ENCODE data around the gene FZR1. TPM values are rescaled to one million over a fixed set of nuclear protein-coding genes. Genes with fewer than 3 reads are reported as not detected.
"Not testable (repeated sequence)": the region's sequence is repeated elsewhere in the genome, so short reads cannot be mapped to it uniquely, and the experiment has no call there.

Gene FZR1
- total RNA-seq, 1 experiment from 2014 or later = 53.4 TPM

DNA sequence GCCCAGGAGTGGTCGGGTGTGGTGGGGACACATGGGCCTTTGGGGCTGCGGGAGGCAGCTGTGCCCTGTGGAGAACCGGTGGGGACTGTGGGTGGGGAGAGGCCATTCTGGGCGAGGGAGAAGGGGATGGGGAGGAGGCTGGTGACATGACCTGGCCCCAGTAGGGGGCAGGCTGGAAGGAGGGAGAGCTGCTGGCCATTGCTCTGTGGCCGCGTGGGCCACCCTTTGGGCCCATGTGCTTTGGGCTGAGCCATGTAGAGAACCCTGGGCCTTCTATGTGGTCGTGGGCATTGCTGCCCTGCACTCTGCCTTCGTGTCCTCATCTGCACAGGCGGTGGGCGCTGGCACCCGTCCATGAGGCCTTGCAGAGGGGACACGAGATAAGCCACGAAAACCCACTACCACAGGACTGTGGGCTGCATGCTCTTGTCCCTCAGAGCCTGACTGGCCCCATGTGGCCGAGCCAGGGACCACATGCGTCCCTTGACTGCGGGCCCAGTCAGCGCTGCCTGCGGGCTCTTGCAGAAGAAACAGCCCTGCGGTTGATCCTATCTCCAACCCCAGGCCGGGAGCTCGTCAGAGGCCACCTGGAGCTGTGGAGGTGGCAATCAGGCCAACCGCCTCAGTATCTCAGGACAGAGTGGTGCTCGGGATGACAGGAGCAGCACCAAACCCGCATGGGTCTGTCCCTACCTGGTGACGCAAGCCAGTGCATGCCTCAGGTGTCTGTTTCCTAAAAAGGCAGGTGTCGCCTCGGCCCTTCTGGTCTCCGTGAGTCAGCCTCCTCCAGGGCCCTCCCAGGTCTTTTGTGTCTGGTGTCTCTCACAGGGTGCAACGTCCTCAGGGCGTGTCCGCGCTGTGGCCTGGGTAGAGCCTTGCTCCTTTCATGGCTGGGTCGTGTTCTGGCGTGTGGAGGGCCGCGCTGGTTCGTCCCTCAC lies 14.3 kb downstream of the FZR1 start:
- no peak for DNase-seq (ENCODE audit: low read depth in 1 of 2, low spot score in 2 of 2)
- Histone ChIP-seq H3K4me3 (no peak overlapping the region), H3K36me3 (peaks cover 83% of the 10 kb centered on the region), H3K4me1 (replicated peaks) (peaks cover under 1% of the 10 kb centered on the region; the same call in 1 of the 2 replicates), H3K27me3 (replicated peaks) (no peaks in the 10 kb centered on the region), H3K27ac (no peak overlapping the region), H3K9me3 (replicated peaks) (no peaks in the 10 kb centered on the region)

DNA sequence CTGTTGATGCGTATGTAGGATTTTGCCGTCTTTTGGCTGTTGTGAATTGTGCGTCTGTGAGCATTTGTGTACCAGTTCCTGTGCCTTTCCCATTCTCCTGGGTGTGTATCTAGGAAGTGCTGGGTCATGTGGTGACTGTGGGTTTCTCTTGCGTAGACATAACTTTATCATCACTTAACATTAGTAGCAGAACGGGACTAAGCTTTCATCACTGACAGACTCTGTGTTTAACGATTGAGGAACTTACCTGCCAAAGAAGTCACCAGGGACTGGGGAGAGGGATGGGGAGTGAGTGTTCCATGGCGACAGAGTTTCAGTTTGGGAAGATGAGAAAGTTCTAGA lies 15.0 kb downstream of the FZR1 start:
- Histone ChIP-seq H3K4me1 (replicated peaks) (no peaks in the 10 kb centered on the region; the same call in 1 of the 2 replicates), H3K36me3 (peaks cover 89% of the 10 kb centered on the region), H3K27me3 (replicated peaks) (no peaks in the 10 kb centered on the region), H3K27ac (no peak overlapping the region), H3K4me3 (no peak overlapping the region), H3K9me3 (replicated peaks) (no peaks in the 10 kb centered on the region)
- DNase-seq (ENCODE audit: low read depth in 1 of 2, low spot score in 2 of 2) = no peak

DNA sequence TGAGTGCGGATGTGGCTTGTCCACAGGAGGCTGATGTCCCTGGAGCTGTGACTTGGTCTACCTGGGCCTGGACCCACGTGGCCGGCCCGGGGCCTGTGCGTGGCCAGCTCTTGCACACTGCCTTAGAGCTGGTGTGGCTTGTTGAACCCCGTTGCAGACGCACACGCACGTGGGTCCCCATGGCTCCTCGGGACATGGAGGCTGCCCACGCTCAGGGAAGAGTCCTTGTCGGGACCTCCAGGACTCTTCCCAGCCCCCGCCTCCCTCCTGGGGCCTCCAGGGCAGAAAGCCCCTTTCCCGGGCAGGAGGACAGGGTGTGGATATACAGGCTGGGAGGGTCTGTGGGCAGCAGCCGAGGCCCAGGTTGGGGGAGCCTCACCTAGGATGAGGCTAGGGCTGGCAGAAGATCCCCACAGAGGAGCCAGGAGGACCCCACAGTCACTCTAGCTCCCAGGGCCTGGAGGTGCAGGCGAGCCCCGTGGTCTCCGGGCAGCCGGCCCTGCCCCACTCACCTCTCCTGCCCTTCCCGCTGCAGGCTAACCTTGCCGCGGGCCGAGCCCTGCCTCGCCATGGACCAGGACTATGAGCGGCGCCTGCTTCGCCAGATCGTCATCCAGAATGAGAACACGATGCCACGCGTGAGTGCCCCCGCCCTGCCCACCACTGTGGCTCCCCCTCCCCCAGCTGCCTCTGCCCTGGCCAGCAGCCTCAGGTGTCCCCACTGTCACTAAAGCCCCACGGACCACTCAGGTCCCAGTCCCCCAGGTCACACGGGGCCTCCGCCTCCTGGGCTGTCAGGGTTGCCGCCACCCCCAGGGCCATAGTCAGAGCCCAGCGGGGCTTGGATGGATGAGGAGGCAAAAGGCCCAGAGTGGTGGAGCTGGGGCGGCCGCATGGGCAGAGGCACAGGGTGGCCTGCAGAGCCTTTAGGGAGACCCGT lies 16.6 kb downstream of the FZR1 start:
- H3K27ac ChIP-seq = no peak overlapping the region
- H3K36me3 ChIP-seq = peaks cover 95% of the 10 kb centered on the region
- H3K4me1 ChIP-seq (replicated peaks) = no peaks in the 10 kb centered on the region
- no peaks in the 10 kb centered on the region for H3K9me3 ChIP-seq (replicated peaks)
- no peaks in the 10 kb centered on the region for H3K27me3 ChIP-seq (replicated peaks)
- DNase-seq (ENCODE audit: low read depth in 1 of 2, low spot score in 2 of 2) = no peak
- H3K4me3 ChIP-seq = no peak overlapping the region

DNA sequence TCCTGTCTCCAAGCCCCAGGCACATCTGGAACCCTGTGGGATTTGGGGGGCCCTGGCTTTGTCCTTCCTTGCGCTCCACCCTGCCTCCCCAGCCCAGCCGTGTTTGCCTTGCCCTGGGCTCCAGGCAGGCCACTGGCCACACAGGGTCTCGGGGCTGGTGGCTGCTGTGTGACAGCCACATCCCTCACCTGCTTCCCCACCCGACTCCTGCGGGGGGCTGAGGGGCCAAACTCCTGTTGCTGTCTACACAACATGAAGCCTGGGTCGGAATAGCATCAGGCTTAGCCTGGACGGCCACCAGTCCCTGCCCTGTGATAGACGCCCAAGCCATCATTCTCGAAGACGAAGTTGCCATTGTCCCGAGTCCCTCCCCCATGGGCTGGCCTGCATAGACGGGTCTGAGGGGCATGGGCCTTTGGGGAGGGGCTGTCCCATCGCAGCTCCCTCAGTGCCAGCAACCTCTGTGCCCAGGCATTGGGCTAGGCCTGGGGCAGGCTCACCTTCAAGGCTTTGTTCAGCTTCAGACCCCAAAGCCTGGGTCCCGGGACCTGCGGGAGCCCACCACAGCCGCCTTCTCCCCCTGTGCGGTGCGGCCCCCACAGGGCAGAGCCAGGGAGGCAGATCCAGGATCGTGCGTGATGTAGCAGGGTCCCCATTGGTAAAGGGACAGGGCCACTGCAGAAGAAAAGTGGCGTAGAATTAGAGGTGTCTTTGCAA lies 17.4 kb downstream of the FZR1 start:
- Histone ChIP-seq H3K27ac (no peak overlapping the region), H3K4me3 (no peak overlapping the region), H3K36me3 (peaks cover 98% of the 10 kb centered on the region)

DNA sequence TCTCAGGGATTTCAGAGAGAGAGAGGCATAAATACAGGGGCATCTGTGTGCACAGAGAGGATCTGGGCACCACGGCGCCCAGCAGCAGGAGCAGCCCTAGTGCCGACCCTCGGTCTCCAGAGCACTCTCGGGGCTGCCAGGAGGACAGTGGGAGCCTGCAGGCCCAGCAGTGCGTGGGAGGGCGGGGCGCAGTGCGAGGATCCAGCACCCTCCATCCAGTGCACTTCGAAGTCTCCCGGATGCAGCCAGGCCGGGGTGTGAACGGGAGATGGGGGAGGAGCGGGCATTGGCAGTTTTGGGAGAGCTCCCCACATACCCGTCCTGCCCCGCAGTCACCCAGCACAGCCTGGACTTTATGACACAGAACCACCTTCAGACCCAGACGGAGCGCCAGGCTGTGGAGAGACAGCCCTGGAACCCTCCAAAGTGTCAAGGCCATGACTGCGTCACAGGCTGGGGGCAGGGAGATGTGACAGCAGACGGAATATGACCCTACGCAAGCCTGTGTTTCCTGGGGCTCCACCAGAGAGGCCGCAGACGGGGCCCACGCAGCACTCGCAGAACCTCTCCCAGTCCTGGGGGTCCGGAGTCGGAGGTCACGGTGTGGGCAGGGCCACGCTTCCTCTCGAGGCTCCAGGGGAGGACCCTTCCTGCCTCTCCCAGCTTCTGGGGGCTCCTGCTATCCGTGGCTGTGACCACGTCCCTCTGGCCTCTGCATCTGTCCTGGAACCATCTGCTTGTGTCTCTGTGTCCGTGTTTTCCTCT lies 18.1 kb downstream of the FZR1 start:
- H3K4me1 ChIP-seq (replicated peaks) = no peaks in the 10 kb centered on the region
- no peaks in the 10 kb centered on the region for H3K27me3 ChIP-seq (replicated peaks)
- peaks cover 91% of the 10 kb centered on the region for H3K36me3 ChIP-seq
- no peaks in the 10 kb centered on the region for H3K9me3 ChIP-seq (replicated peaks)
- H3K27ac ChIP-seq = no peak overlapping the region
- no peak overlapping the region for H3K4me3 ChIP-seq
- no peak for DNase-seq (ENCODE audit: low read depth in 1 of 2, low spot score in 2 of 2)

More for the DNA sequence above, 17.4 kb downstream of the FZR1 start:
- Histone ChIP-seq H3K27me3 (replicated peaks) (no peaks in the 10 kb centered on the region), H3K4me1 (replicated peaks) (no peaks in the 10 kb centered on the region), H3K9me3 (replicated peaks) (no peaks in the 10 kb centered on the region)
- no peak for DNase-seq (ENCODE audit: low read depth in 1 of 2, low spot score in 2 of 2)

DNA sequence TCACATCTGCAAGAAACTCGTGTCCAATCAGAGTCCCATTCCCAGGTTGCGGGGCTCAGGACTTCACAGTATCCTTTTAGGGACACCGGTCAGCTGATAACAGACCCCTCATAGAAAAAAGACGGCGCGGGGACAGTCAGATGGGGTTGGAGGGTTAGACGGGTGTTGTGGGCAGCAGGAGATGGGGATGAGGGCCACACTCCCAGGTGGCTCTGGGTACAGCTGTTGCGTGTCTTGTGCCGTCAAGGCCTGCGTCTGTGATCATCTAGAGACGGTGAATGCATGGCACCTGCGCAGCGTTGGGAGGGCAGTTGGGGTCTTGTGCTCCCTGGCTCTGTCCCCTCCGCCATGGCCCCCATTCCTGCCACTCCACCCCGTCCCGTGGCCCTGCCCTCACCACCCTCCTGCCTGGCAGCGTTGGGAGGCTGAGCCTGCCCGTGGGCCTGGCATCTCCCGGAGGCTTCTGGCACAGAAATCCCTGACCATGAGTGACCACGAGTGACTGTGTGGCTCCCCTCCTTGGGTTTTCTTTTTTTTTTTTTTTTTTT lies 18.9 kb downstream of the FZR1 start:
- H3K4me1 ChIP-seq (replicated peaks) = no peaks in the 10 kb centered on the region
- H3K9me3 ChIP-seq (replicated peaks) = no peaks in the 10 kb centered on the region
- no peaks in the 10 kb centered on the region for H3K27me3 ChIP-seq (replicated peaks)
- no peak overlapping the region for H3K4me3 ChIP-seq
- H3K27ac ChIP-seq = no peak overlapping the region
- no peak for DNase-seq (ENCODE audit: low read depth in 1 of 2, low spot score in 2 of 2)
- H3K36me3 ChIP-seq = peaks cover 83% of the 10 kb centered on the region

DNA sequence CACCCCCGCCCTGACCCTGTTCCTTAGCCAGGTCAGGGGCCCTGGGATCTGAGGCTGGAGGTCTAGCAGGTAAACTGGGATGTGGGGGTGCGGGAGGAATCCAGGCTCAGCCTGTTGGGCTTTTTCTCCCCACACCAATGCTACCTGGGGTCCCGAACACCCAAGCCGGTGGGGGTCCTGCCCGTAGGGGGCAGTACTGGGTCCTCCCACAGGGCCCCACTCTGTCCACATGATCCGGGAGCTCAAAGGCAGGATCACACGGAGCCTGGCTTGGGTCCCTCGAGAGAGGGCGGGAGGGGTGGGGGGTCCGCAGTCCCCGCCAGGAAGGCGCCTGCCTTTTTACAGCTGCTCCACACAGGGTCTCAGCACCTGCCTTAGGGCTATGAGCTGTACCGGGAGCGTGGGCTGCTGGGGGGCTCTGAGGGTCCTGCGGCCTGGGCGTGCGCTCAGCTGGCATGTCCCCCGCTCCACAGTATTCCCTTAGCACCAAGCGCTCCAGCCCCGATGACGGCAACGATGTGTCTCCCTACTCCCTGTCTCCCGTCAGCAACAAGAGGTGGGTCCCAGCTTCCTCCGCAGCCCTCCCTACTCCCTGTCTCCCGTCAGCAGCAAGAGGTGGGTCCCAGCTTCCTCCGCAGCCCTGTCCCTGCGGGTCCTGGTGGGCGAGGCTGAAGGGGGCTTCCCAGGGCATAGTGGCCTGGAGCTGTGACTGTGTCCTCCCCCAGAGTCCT lies 20.6 kb downstream of the FZR1 start:
- Histone ChIP-seq H3K27me3 (replicated peaks) (no peaks in the 10 kb centered on the region), H3K9me3 (replicated peaks) (no peaks in the 10 kb centered on the region), H3K4me3 (no peak overlapping the region), H3K27ac (no peak overlapping the region), H3K4me1 (replicated peaks) (no peaks in the 10 kb centered on the region), H3K36me3 (peaks cover 79% of the 10 kb centered on the region)
- DNase-seq (ENCODE audit: low read depth in 1 of 2, low spot score in 2 of 2) = no peak

DNA sequence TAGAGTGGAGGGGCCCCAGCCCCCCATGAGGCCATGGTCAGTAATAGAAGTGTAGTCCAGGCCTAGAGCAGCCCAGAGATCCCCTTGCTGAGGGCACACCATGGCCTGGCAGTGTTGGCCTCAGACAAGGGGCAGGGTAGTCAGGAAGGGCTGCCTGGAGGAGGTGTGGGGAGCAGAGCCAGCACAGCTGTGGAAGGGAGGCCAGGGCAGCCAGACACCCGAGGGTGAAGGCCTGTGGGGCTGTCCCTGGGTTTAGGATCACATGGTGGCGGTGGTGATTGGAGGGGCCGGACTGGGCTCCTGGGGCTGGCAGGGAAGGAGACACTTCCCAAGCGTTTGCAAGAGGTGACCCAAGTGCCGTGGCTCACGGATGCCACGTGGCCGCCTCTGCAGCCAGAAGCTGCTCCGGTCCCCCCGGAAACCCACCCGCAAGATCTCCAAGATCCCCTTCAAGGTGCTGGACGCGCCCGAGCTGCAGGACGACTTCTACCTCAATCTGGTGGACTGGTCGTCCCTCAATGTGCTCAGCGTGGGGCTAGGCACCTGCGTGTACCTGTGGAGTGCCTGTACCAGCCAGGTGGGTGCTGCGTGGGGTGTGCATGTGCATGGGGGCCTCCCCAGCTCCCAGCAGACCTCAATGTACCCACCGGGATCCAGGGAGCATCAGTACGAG lies 21.3 kb downstream of the FZR1 start:
- Histone ChIP-seq H3K9me3 (replicated peaks) (no peaks in the 10 kb centered on the region), H3K27me3 (replicated peaks) (no peaks in the 10 kb centered on the region), H3K27ac (no peak overlapping the region), H3K4me3 (no peak overlapping the region), H3K36me3 (peaks cover 79% of the 10 kb centered on the region), H3K4me1 (replicated peaks) (no peaks in the 10 kb centered on the region)
- DNase-seq (ENCODE audit: low read depth in 1 of 2, low spot score in 2 of 2) = no peak

DNA sequence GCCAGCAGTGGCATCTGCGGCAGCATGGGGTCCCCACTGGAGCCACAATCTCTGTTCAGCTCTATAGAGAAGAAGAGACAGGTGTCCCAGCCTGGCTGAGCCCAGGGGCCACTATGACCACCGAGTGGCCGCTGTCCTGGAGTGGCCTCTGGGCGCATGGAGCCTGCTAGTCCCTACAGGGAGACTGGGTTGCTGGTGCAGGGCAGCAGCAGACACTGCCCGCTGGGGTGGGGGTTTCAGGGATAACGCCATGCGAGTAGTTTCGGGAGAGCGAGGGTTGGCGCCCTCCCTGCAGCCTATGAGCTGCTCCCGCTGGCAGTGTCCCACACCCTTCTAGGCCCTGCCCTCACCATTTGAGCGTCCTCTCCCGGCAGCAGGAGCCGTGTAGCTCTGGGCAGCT lies 22.0 kb downstream of the FZR1 start:
- DNase-seq (ENCODE audit: low read depth in 1 of 2, low spot score in 2 of 2) = no peak
- Histone ChIP-seq H3K4me1 (replicated peaks) (no peaks in the 10 kb centered on the region), H3K9me3 (replicated peaks) (no peaks in the 10 kb centered on the region), H3K4me3 (no peak overlapping the region), H3K36me3 (peaks cover 79% of the 10 kb centered on the region), H3K27me3 (replicated peaks) (no peaks in the 10 kb centered on the region), H3K27ac (no peak overlapping the region)

DNA sequence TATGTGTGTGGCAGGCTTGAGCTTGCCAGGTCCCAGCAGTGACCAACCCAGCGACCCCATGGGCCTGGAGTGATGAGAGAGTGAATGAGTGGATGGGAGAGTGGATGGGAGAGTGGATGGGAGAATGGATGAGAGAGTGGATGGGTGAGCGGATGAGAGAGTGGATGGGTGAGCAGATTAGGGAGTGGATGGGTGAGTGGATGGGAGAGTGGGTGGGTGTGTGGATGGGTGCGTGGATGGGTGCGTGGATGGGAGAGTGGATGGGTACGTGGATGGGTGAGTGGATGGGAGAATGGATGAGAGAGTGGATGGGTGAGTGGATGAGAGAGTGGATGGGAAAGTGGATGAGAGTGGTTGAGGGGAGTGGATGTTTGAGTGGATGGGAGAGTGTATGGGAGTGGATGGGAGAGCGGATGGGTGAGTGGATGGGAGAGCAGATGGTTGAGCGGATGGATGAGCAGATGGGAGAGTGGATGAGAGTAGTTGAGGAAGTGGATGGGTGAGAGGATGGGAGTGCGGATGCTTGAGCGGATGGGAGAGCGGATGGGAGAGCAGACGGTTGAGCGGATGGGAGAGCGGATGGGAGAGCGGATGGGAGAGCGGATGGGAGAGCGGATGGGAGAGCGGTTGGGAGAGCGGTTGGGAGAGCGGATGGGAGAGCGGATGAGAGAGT lies 22.6 kb downstream of the FZR1 start:
- Histone ChIP-seq H3K27ac (no peak overlapping the region), H3K27me3 (replicated peaks) (no peaks in the 10 kb centered on the region), H3K4me3 (no peak overlapping the region), H3K36me3 (peaks cover 79% of the 10 kb centered on the region), H3K9me3 (replicated peaks) (no peaks in the 10 kb centered on the region), H3K4me1 (replicated peaks) (no peaks in the 10 kb centered on the region)
- DNase-seq (ENCODE audit: low read depth in 1 of 2, low spot score in 2 of 2) = no peak

DNA sequence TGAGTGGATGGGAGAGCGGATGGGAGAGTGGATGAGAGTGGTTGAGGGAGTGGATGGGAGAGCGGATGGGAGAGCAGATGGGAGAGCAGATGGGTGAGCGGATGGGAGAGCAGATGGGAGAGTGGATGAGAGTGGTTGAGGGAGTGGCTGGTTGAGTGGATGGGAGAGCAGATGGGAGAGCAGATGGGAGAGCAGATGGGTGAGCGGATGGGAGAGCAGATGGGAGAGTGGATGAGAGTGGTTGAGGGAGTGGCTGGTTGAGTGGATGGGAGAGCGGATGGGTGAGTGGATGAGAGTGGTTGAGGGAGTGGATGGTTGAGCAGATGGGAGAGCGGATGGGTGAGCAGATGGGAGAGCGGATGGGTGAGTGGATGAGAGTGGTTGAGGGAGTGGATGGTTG lies 23.2 kb downstream of the FZR1 start:
- not testable (repeated sequence) for H3K27ac ChIP-seq, H3K4me3 ChIP-seq

More for the DNA sequence above, 23.2 kb downstream of the FZR1 start:
- H3K4me1 ChIP-seq (replicated peaks); H3K27me3 ChIP-seq (replicated peaks); DNase-seq (ENCODE audit: low read depth in 1 of 2, low spot score in 2 of 2); H3K9me3 ChIP-seq (replicated peaks): not testable (repeated sequence)
- peaks cover 78% of the 10 kb centered on the region for H3K36me3 ChIP-seq

Data from SJSA1 (cell line).